KOPT-K1 (cell line): ENCODE data around the gene SPSB1.
A peak's percentile ranks its signal among the peaks of the same experiment; 100 is the strongest.

Experiments used
- H3K27ac ChIP-seq: fragments of 200-600 bp; sonication (generic); 2 replicates; pipeline ENCODE4 v1.5.1; 2016; ENCODE audit warnings: antibody characterized with exemption, mild to moderate bottlenecking, low read depth, low read length; ENCODE audit not compliant: poor library complexity, severe bottlenecking
- H3K36me3 ChIP-seq: fragments of 200-600 bp; sonication (generic); 2 replicates; pipeline ENCODE4 v1.5.1; 2017; ENCODE audit warnings: antibody characterized with exemption, mild to moderate bottlenecking, low read length, moderate library complexity; ENCODE audit not compliant: insufficient read depth
- H3K9me3 ChIP-seq: fragments of 200-600 bp; sonication (generic); 2 replicates; pipeline ENCODE4 v1.5.1; 2017; ENCODE audit warnings: antibody characterized with exemption, low read length, mild to moderate bottlenecking; ENCODE audit not compliant: insufficient read depth, poor library complexity, severe bottlenecking

SPSB1 gene

DNA sequence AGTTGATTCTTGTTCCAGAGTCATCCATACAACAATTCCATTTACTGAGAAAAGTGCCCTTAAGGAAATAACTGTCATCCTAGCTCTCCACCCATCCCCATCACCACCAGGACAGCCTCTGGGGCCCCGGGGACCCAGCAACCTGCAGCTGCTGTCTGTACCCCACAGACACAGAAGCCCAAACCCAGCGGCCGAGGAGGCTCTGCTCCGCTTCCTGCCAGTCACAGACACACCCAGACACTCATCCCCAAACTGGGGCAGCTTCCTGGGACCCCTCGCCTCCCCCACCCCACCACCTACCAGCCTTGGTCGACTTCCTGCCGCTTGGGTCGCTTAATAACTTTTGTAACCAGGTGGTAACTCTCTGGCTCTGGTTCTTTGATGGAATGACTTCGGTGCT, 125.0 kb downstream of the SPSB1 start:
- Histone ChIP-seq H3K27ac (peak overlapping the region; percentile 57), H3K9me3 (no peaks in the 10 kb centered on the region)

DNA sequence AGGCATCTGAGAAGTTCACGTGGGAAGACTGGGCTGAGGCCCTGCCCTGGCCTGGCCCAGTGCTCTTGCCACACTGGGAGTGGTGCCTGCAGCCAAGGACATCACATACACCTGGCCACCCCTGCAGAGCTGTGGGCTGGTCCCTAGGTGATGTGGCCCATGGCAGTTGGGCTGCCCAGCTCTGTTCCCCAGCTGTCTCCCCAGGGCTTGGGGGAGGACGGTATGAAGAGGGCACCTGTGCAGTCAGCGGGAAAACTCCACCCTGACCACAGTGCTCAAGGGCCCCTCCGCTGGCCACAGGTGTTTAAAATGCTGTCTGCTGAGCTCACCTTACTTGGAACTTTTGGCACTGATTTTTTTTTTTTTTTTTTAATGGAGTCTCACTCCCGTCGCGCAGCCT, 126.2 kb downstream of the SPSB1 start:
- no peaks in the 10 kb centered on the region for H3K9me3 ChIP-seq
- H3K36me3 ChIP-seq: no peaks in the 10 kb centered on the region
- H3K27ac ChIP-seq: peak overlapping the region; percentile 24

More for the DNA sequence above, 125.0 kb downstream of the SPSB1 start:
- no peaks in the 10 kb centered on the region for H3K36me3 ChIP-seq
